ENCODE data around the gene NKX1-1. TPM values are rescaled to one million over a fixed set of nuclear protein-coding genes. Genes with fewer than 3 reads are reported as not detected.
A peak's percentile ranks its signal among the peaks of the same experiment; 100 is the strongest.

Gene NKX1-1
- polyA plus RNA-seq, 2 of the 4 experiments (the other 2 are of a cell fraction) = not detected

GRCh38 chr4:1357356-1358248, 48.6 kb downstream of the NKX1-1 start:
- H3K4me1 ChIP-seq = no peaks in the 10 kb centered on the region
- TF ChIP-seq KDM1A (IDR thresholded peaks at IDR 0.05; ENCODE audit: low read depth) (no peak), RCOR1 (IDR thresholded peaks at IDR 0.05; ENCODE audit: low read depth, low read length) (no peak), FOSL2 (IDR thresholded peaks at IDR 0.05) (no peak), FOSL2 (CRISPR knock-in tag; IDR thresholded peaks at IDR 0.05) (no peak), RFX5 (IDR thresholded peaks at IDR 0.05) (no peak), CEBPB (IDR thresholded peaks at IDR 0.05) (no peak), TFCP2L1 (CRISPR knock-in tag; IDR thresholded peaks at IDR 0.05) (no peak), POLR2AphosphoS2 (conservative IDR thresholded peaks at IDR 0.05; ENCODE audit: low read length) (no peak), CHD2 (IDR thresholded peaks at IDR 0.05; ENCODE audit: low read length, partially characterized antibody) (no peak), POLR2A (IDR thresholded peaks at IDR 0.05; ENCODE audit: low read length) (no peak), ZFP36 (IDR thresholded peaks at IDR 0.05; ENCODE audit: borderline replicate concordance, partially characterized antibody) (no peak), RARB (CRISPR knock-in tag; IDR thresholded peaks at IDR 0.05) (no peak), BCL3 (IDR thresholded peaks at IDR 0.05) (no peak), HOXB13 (CRISPR knock-in tag; IDR thresholded peaks at IDR 0.05; ENCODE audit: low read depth) (no peak), USF2 (IDR thresholded peaks at IDR 0.05) (no peak), NPAS2 (CRISPR knock-in tag; IDR thresholded peaks at IDR 0.05; ENCODE audit: borderline replicate concordance) (no peak), NFE2L2 (conservative IDR thresholded peaks at IDR 0.05; ENCODE audit: low read length) (no peak), RAD21 (conservative IDR thresholded peaks at IDR 0.05 in 1 of 2, IDR thresholded peaks at IDR 0.05 in 1 of 2) (no peak), KDM5A (IDR thresholded peaks at IDR 0.05) (no peak)
- DNase-seq (ENCODE audit: low read depth in 1 of 2, low spot score in 1 of 2) (no peak), ATAC-seq (no peak), FAIRE-seq (no peak)
- no peak overlapping the region for H3K27ac ChIP-seq
- no peak overlapping the region for H3K4me2 ChIP-seq
- WGBS (ENCODE audit: missing lambda C conversion rate) = 92% methylated on average over 2 of the region's 27 CpGs
- ChIA-PET POLR2A (no interaction called here), CTCF (interaction anchor here (0.8 to 5.0 kb wide), 4 partner anchors 11 to 273 kb away, joined by 3 to 29 read pairs (median 5); no protein-coding TSS in a partner anchor)
- H3K4me3 ChIP-seq = no peak overlapping the region
- no peaks in the 10 kb centered on the region for H3K9me3 ChIP-seq

- POLR2A ChIA-PET = interaction anchor here (0.7 kb wide), 1 partner anchor 10 kb away, joined by 3 read pairs; no protein-coding TSS in a partner anchor
Measured at GRCh38 chr4:1356181-1356998, 49.9 kb downstream of the NKX1-1 start.

More at GRCh38 chr4:1356181-1356998, 49.9 kb downstream of the NKX1-1 start:
- ATAC-seq (peak; percentile 51 to 63; a peak in 3 of 6 replicates), FAIRE-seq (no peak), DNase-seq (ENCODE audit: low read depth in 1 of 2, low spot score in 1 of 2) (peak; percentile 61)
- CTCF ChIA-PET = interaction anchor here (0.6 to 5.0 kb wide), 28 partner anchors 9 to 372 kb away, joined by 3 to 29 read pairs (median 3); partner anchors contain the start of gene UVSSA
- 64% methylated on average over 18 of the region's 28 CpGs for WGBS (ENCODE audit: missing lambda C conversion rate)
- H3K27ac ChIP-seq = no peak overlapping the region
- TF ChIP-seq BCL3 (IDR thresholded peaks at IDR 0.05) (no peak), BHLHE40 (IDR thresholded peaks at IDR 0.05; ENCODE audit: low read depth, low read length) (no peak), RAD21 (conservative IDR thresholded peaks at IDR 0.05 in 1 of 2, IDR thresholded peaks at IDR 0.05 in 1 of 2) (peak; percentile 59 to 64), GATA3 (IDR thresholded peaks at IDR 0.05; ENCODE audit: borderline replicate concordance) (no peak), HES2 (IDR thresholded peaks at IDR 0.05) (no peak), CTCF (IDR thresholded peaks at IDR 0.05) (peak; percentile 49), SMC3 (IDR thresholded peaks at IDR 0.05) (peak; percentile 49), HOXA7 (CRISPR knock-in tag; IDR thresholded peaks at IDR 0.05) (no peak), TFCP2L1 (CRISPR knock-in tag; IDR thresholded peaks at IDR 0.05) (no peak), MAFK (IDR thresholded peaks at IDR 0.05; ENCODE audit: partially characterized antibody) (peak; percentile 78)
- H3K4me3 ChIP-seq = no peak overlapping the region
- H3K4me1 ChIP-seq = 0 out of 3 replicates have a peak, but pooled peaks cover 3% of the 10 kb centered on the region
- no peak overlapping the region for H3K4me2 ChIP-seq
- no peaks in the 10 kb centered on the region for H3K9me3 ChIP-seq
